Parathyroid adenoma (tissue), 2 donors: ENCODE data around the gene PIP4K2A.

Source experiments
- H2AFZ ChIP-seq: fragments of 300-600 bp; sonication (generic); one replicate; pipeline ENCODE4 v1.7.0; 2017; ENCODE audit warnings: antibody characterized with exemption, mild to moderate bottlenecking
- H3K27ac ChIP-seq: fragments of 300-600 bp; sonication (generic); one replicate; pipeline ENCODE4 v1.7.0; 2017
- H3K27me3 ChIP-seq: fragments of 300-600 bp; sonication (generic); one replicate; pipeline ENCODE4 v1.7.0; 2017; ENCODE audit warnings: low read length; ENCODE audit not compliant: control insufficient read depth, insufficient read depth
- H3K36me3 ChIP-seq: fragments of 300-600 bp; sonication (generic); one replicate; pipeline ENCODE4 v1.7.0; 2017; ENCODE audit warnings: low read length; ENCODE audit not compliant: control insufficient read depth, insufficient read depth
- H3K4me1 ChIP-seq: fragments of 300-600 bp; sonication (generic); one replicate; pipeline ENCODE4 v1.7.0; 2017; ENCODE audit warnings: control low read depth
- H3K4me2 ChIP-seq: fragments of 300-600 bp; sonication (generic); one replicate; pipeline ENCODE4 v1.7.0; 2017; ENCODE audit warnings: low read length
- H3K4me3 ChIP-seq: fragments of 300-600 bp; sonication (generic); one replicate; pipeline ENCODE4 v1.7.0; 2017; ENCODE audit warnings: low read depth, low read length
- H3K79me2 ChIP-seq: fragments of 300-600 bp; sonication (generic); one replicate; pipeline ENCODE4 v1.7.0; 2017; ENCODE audit warnings: control low read depth
- H3K9ac ChIP-seq: fragments of 300-600 bp; sonication (generic); one replicate; pipeline ENCODE4 v1.7.0; 2017; ENCODE audit warnings: mild to moderate bottlenecking
- H3K9me3 ChIP-seq: fragments of 300-600 bp; sonication (generic); one replicate; pipeline ENCODE4 v1.7.0; 2017; ENCODE audit warnings: low read length; ENCODE audit not compliant: control insufficient read depth
- TF ChIP-seq, protein P1 (sequence below): fragments of 300-600 bp; sonication (generic); IDR thresholded peaks from one replicate; pipeline ENCODE4 v1.7.0; 2017; ENCODE audit warnings: antibody characterized with exemption, mild to moderate bottlenecking
- donor health status: primary hyperparathyroidism.

Gene PIP4K2A

DNA sequence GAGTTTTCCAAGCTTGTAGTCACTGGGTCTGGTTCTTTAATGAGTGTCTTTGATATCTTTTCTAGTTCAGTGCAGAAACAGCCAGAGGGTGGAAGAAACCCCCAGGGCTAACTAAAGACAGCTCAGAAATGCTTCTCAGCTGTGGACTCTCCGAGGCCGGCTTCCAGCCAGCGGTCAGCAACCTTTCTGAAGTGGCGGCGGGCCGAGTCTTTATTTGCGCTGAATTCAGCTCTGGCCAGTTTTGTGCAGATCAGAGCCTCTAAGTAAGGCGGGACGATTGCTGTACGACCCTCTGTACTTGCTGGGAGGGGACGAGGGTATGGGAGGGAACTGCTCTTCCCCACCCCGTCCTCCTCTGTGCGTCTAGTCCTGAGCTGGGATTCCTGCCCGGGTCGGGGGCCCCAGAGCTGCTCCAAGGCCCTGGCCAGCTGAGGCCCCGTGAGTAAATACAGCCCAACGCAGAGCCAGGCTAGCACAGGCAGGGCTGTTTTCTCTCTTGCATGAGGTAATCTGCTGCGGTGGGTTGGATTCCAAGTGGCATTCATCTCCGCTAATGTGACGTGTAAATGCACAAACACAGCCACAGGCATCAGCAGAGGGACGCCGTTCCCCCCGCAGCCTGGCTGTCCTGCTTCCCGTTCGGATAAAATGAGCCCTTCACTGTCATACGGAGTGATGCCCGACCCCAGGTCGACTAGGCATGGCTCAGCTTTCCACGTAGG is 159.8 kb downstream of the PIP4K2A start:
- TF ChIP-seq, protein P1, sequence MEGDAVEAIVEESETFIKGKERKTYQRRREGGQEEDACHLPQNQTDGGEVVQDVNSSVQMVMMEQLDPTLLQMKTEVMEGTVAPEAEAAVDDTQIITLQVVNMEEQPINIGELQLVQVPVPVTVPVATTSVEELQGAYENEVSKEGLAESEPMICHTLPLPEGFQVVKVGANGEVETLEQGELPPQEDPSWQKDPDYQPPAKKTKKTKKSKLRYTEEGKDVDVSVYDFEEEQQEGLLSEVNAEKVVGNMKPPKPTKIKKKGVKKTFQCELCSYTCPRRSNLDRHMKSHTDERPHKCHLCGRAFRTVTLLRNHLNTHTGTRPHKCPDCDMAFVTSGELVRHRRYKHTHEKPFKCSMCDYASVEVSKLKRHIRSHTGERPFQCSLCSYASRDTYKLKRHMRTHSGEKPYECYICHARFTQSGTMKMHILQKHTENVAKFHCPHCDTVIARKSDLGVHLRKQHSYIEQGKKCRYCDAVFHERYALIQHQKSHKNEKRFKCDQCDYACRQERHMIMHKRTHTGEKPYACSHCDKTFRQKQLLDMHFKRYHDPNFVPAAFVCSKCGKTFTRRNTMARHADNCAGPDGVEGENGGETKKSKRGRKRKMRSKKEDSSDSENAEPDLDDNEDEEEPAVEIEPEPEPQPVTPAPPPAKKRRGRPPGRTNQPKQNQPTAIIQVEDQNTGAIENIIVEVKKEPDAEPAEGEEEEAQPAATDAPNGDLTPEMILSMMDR, result no peak
- Histone ChIP-seq H3K4me1 (no peaks in the 10 kb centered on the region), H3K27me3 (no peaks in the 10 kb centered on the region), H3K9me3 (no peaks in the 10 kb centered on the region), H2AFZ (no peak overlapping the region), H3K79me2 (no peaks in the 10 kb centered on the region), H3K4me2 (no peak overlapping the region), H3K36me3 (no peaks in the 10 kb centered on the region), H3K9ac (no peak overlapping the region), H3K27ac (no peak overlapping the region), H3K4me3 (no peak overlapping the region)

DNA sequence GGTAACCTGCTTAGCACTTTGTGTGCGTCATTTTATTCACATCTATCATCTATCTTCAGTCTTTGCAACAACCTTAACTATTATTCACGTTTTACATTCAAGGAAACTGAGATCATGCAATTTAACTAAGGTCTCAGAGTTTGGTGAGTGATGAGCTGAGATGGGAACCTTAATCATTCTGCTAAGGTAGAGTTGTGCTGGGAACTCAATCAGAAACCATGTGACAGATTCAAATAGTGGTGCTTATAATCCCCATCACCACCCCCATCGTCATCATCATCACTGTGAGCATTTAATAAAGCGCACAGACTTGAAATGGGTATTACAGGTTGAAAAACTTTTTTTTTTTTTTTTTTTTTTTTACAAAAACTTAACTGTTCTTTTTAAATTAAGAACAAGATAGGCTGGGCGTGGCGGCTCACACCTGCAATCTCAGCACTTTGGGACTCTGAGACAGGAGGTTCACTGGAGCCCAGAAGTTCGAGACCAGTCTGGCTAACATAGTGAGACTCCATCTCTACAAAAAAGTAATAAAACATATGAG is 160.9 kb downstream of the PIP4K2A start:
- Histone ChIP-seq H3K4me2 (no peak overlapping the region), H3K4me3 (no peak overlapping the region), H3K27ac (no peak overlapping the region), H3K9ac (no peak overlapping the region), H3K9me3 (no peaks in the 10 kb centered on the region), H2AFZ (no peak overlapping the region), H3K27me3 (no peaks in the 10 kb centered on the region), H3K79me2 (no peaks in the 10 kb centered on the region), H3K4me1 (no peaks in the 10 kb centered on the region), H3K36me3 (no peaks in the 10 kb centered on the region)
- TF ChIP-seq, protein P1, result no peak

DNA sequence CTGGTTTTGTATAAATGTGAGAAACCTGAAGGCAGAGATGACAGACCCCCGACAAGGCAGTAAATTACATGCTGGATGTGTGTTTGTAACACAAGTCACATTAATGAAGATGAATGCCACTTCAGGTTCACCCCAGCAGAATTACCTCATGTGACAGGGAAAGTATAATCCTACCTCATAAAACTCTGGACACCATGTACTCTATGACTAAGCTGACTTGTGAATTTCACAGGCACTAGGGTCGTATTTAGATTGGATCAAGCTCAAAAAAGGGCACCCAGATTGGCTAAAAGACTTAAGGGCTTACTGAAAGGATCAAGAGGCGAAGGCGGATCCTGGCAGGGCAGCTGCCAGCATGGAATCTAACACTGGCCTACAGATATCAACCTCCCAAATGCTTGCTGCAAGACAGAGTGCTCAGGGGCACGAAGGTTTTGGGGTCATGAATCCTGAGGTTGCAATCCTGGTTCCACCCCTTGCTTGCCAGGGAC is 161.4 kb downstream of the PIP4K2A start:
- Histone ChIP-seq H3K4me1 (no peaks in the 10 kb centered on the region), H3K4me2 (no peak overlapping the region), H3K79me2 (no peaks in the 10 kb centered on the region), H2AFZ (no peak overlapping the region), H3K9ac (no peak overlapping the region), H3K27ac (no peak overlapping the region), H3K4me3 (no peak overlapping the region), H3K36me3 (no peaks in the 10 kb centered on the region), H3K9me3 (no peaks in the 10 kb centered on the region), H3K27me3 (no peaks in the 10 kb centered on the region)
- TF ChIP-seq, protein P1, result no peak

DNA sequence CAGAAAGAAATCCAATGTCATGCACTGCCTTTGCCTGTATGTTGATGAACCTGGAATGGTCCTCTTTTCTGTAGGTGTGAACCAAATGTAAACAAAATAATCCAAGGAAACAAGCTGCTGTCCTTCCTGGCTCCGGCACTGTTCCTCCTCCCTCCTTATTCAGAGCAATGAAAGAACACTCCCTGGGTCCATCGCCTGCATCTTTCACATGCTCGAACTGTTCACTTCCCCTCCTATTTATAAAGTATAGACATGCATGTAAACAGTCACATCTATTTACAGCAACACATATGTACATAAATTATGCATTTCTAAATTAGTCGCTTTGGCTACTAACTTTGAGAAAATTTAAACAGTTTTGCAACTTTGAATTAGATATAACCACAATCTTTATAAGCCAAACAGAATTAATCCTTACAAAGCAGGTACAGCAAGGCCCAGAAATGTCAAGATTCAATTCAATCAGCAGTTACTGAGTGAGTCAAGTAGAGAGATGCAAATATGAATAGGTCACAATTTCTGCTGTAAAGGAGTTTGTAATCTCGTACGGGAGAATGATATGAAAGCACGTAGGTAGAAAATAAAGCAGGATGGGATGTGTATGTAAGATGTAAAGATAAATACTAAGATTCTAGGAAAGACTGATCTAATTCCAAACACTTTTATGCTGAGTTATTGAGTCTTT is 162.6 kb downstream of the PIP4K2A start:
- Histone ChIP-seq H3K79me2 (no peaks in the 10 kb centered on the region), H3K9me3 (no peaks in the 10 kb centered on the region), H3K36me3 (no peaks in the 10 kb centered on the region), H3K4me1 (no peaks in the 10 kb centered on the region), H3K4me3 (no peak overlapping the region), H3K27ac (no peak overlapping the region), H3K9ac (no peak overlapping the region), H2AFZ (no peak overlapping the region), H3K27me3 (no peaks in the 10 kb centered on the region), H3K4me2 (no peak overlapping the region)
- TF ChIP-seq, protein P1, result no peak
